HG03469 (cell line): Measurements from ENCODE around the gene KYAT1.
A peak's percentile ranks its signal among the peaks of the same experiment; 100 is the strongest.

Experiments
- ATAC-seq: cut with Tn5 transposase; IDR thresholded peaks from one replicate; pipeline ENCODE4 v1.9.1; 2021; ENCODE audit warnings: mild to moderate bottlenecking, moderate library complexity, moderate number of reproducible peaks; ENCODE audit not compliant: unreplicated experiment

The KYAT1 gene

GRCh38 chr9:128881884-128882676 lies at the start of gene KYAT1, which contains the start of gene LRRC8A:
Gene KYAT1 (minus strand): TSS chr9:128881950. CDS start chr9:128845405, 36,545 bp downstream.
Gene LRRC8A (plus strand): TSS chr9:128882133. CDS start chr9:128907165, 25,032 bp downstream.
- peak; percentile 74 for ATAC-seq

DNA sequence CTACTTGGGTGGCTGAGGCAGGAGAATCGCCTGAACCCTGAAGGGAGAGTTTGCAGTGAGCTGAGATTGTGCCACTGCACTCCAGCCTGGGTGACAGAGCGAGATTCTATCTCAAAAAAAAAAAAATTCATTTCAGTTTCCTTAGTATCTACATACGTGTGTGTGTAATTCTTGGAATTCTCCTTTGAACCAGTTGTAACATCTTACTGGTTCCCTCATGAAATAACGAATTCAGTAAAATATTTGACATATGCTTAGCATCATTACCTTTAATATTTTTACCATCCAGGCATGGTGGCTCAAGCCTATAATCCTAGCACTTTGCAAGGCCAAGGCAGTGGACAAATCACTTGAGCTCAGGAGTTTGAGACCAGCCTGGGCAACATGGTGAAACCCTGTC lies 47.8 kb upstream of the KYAT1 start:
- no peak for ATAC-seq

GRCh38 chr9:128928624-128929023 lies 46.9 kb upstream of the KYAT1 start:
- no peak for ATAC-seq

DNA sequence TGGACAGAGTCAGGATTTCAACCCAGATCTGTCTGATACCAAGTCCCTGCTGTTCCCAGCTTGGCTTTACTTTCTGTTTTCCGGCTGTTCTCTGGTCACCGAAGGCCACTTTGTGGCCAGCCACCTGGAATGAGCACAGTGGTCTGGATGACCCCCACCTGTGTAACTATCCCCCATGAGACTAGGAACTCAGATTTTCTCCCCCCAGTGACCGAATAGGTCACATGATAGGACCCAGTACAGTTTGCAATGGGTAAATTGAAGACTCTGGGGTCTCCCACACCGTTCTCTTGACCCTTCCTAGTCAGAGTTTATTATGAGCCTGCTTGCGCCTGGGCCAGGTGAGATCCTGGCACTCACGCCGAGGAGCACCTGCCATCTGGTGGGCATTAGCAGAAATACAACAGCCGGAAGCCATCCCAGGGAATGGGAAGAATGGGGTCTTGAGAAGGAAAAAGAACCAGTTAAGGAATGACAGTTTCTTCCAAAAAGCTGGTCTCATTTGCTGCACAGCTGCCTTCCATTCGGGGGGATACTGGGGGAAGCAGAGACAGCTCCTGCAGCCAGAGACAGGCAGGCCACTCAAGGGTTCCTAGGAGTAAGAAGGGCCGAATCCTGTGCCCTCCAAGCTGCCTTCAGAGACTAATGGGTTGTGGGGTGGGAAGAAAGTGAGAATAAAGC lies 46.1 kb upstream of the KYAT1 start:
- no peak for ATAC-seq

GRCh38 chr9:128923493-128923883 lies 41.7 kb upstream of the KYAT1 start:
- ATAC-seq, result no peak

DNA sequence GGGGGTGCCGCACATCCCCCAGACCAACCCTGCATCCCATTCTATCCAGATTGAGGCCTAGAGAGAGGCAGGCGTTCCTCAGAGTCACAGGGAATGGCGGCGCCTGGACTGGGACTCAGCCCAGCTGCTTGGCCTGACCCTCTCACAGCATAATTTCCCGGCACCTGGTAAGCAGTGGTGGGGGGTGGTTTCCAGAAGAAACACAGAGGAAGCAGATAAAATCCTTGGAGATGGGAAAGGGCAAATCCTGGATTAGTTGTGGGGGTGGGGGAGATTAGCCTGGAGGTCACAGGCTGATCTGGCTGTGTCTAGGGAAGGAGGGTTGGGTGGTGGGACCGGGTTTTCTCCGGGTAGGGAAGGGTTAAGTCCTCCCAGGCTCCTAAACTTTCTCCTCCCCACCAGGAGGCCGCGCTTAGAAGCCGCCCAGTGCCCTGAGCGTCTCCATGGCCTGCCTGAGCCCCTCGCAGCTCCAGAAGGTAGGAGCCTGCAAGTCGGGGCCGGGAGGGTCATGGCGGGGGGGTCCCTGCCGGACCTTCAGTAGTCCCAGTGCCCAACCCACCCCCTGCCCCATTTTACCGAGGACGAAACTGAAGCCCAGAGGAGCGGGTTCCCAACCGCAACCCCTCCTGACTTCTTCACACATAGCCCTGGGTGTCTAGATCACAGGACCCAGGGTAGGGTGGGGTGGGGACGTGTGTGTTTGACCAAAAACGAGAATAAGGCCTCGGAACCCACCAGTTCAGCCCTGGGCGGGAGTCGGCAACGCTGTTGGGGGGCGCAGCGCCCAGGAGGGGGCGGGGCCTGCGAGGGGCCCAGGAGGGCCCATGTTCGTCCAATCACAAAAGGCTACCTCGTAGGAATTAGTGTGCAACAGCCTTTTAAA lies 40.4 kb upstream of the KYAT1 start:
- no peak for ATAC-seq

DNA sequence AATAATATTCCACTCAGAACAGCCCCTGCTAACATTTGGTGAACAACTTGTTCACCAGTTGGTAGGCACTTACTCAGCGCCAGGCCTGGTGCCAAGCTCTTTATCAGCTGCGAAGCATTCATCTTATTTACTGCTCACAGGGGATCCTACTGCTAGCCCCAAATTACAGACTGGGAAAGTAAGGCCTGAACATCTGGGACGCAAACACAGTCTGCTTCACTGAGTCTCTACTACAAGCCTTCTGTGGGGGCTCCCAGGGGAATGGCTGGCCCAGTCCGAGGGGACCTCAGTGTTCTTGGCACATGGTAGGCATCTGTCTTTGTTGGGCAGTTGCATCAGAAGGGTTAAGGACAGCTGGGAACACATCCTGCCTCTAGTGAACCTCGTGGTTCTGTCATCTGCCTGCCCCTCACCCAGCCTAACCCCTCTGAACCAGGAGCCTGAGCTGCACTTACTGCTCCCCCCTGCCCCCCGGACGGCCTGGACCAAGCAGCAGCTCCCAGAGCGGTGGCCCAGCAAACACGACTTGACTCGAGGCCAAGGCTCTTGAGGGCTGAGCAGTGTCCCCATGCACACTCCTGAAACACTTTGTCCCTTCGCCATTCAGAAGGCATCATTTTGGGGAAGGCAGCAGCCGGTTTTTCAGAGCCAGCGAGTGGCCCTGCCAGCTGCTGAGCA lies 38.8 kb upstream of the KYAT1 start, which contains the start of gene PHYHD1:
Gene PHYHD1, plus strand, starts transcription at position 602 of the 678 bp plus-strand sequence. CDS start 1,342 bp downstream, outside the sequence.
- no peak for ATAC-seq

DNA sequence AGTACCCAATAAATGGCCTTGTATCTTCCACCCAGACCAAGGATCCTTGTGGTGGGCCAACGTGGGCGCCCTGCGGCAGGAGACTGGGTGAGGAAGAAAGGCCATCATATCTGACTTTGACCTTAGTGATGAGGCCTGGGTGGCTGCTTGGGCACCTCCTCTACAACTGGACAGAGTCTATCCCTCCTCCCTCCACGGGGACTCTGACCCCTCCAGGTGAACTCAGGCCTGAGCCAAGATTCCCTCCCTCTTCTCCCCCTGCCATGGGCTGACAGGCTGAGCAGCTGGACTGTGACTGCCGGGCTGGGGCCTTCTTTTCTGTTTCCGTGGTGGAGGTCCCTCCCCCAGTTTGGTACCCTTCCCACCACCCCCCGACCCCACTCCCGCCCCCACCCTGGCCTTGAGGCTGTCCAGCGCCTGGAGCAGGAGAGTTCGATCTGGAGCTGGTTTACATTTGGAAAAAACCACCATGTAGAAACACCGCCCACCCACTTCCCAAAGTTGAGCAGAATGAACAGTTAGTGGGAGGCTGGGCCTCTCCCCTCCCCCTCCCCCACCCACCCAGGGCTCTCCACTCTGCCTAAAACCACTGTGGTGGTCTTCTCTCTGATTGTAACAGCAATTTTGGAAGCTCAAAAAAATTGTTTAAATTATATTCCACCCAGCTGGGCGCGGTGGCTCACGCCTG lies 37.8 kb upstream of the KYAT1 start:
- no peak for ATAC-seq

GRCh38 chr9:128918921-128919320 lies 37.2 kb upstream of the KYAT1 start:
- no peak for ATAC-seq

- ATAC-seq, result no peak
Measured at GRCh38 chr9:128917151-128917849, 35.5 kb upstream of the KYAT1 start.

GRCh38 chr9:128916745-128917144 lies 35.0 kb upstream of the KYAT1 start:
- ATAC-seq, result no peak

DNA sequence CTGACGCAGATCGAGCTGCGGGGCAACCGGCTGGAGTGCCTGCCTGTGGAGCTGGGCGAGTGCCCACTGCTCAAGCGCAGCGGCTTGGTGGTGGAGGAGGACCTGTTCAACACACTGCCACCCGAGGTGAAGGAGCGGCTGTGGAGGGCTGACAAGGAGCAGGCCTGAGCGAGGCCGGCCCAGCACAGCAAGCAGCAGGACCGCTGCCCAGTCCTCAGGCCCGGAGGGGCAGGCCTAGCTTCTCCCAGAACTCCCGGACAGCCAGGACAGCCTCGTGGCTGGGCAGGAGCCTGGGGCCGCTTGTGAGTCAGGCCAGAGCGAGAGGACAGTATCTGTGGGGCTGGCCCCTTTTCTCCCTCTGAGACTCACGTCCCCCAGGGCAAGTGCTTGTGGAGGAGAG lies 34.5 kb upstream of the KYAT1 start:
- ATAC-seq, result no peak

GRCh38 chr9:128913995-128914772 lies 32.4 kb upstream of the KYAT1 start:
- no peak for ATAC-seq

DNA sequence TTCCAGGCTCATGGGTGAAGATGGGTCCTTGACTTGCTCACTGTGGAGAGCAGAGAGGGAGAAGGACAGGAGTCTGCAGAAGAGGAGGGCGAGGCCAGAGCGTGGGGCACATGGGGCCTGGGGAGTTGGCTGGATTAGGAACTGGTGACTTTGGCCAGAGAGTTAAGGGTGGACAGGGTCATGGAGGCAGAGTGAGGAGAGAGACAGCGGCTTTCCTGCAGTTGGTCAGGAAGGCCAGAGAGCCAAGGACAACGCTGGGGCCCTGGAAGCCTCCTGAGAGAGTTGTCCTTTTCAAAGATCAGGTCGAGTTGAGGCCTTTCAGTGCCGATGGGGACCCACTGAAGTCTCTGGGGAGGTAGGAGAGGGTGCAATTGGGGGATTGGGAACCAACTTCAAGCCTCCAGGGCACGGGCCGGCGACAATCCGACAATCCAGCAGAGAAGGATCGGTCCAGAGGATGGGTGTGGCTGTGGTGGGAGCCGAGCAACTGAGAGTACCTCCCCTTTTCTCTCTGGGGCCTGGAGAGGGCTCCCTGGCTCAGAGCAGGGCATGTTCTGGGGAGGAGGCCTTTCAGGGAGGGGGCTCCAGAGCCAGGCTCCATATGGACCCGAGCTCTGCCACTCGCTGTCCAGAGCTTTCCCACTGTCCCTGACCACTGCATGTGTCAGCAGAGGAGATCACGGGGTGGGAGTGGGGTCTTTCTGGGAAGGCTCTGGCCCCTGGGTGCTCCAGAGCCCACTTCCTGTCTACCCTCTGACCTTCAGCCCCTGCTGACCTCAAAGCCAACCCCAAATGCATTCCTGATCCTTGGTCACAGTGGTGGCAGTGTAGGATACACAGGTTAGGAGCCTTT lies 31.5 kb upstream of the KYAT1 start:
- ATAC-seq, result no peak

- ATAC-seq, result no peak
Measured at GRCh38 chr9:128912270-128912853, 30.6 kb upstream of the KYAT1 start.

DNA sequence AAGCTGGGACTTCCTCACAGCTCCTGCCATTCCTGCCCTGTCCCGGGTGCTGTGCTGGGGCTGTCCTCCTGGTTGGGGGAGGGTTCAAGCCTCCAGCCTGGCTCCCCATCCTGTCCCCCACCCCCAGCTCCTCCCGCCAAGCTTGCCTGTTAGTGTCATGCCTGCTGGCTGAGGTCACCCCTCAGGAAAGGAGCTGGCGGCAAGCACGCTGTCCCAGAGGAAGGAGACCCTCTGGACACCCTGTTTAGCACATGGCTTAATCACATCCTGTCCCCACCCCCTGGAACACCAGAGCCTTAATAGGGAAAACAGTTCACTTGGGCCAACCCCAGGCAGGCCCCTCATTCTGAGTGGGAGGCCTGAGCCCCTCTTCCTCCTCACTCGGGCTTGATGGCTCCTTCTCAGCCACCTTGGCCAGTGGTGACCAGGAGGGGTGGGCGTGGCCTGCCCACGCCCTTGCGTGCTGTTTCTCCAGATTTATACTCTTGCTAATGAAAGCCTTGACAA lies 29.8 kb upstream of the KYAT1 start:
- ATAC-seq, result no peak

GRCh38 chr9:128910906-128911305 lies 29.2 kb upstream of the KYAT1 start:
- ATAC-seq, result no peak
